Stimulated activated CD4-positive, alpha-beta T cell treated with anti-CD3 and anti-CD28 coated beads, Interleukin-1b, Interleukin-23, amount 100 ng/mL, for 1 hour (primary cell): Measurements from ENCODE around the gene RNF223.

ENCODE experiments used
- DNase-seq, 2 donors: peaks; one replicate each; pipeline ENCODE4 v3.0.0-alpha.2; 2020; ENCODE audit warnings: low read depth in 2 of 2

Gene RNF223

GRCh38 chr1:1073743-1074587 lies at the start of gene RNF223:
TSS of gene RNF223 (minus strand) at chr1:1074306. CDS start at chr1:1072566, 1,740 bp downstream.
- no peak for DNase-seq

DNA sequence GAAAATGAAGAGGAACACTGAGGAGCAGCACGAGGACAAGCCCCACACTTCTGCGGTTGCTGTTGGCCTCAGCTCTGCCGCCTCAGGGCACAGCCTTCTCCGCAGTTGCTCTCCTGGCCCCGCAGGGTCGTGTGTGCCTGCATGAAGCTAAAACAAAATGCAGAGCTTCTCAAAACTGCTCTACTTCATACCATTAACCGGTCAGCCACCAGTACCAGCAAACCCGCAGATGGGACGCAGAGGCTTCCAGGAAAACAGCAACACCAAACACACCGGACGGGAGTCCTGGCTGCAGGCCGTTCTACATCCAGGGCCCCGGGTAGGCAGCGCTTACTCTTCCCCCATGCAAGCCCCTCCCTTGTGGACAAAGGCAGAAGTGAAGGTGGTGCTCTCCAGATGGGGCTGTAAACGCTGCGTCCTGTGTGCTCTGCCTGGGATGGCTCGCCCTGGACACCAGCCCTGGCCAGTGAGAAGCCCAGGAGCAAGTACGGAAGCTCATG lies 48.9 kb upstream of the RNF223 start:
- DNase-seq = no peak

DNA sequence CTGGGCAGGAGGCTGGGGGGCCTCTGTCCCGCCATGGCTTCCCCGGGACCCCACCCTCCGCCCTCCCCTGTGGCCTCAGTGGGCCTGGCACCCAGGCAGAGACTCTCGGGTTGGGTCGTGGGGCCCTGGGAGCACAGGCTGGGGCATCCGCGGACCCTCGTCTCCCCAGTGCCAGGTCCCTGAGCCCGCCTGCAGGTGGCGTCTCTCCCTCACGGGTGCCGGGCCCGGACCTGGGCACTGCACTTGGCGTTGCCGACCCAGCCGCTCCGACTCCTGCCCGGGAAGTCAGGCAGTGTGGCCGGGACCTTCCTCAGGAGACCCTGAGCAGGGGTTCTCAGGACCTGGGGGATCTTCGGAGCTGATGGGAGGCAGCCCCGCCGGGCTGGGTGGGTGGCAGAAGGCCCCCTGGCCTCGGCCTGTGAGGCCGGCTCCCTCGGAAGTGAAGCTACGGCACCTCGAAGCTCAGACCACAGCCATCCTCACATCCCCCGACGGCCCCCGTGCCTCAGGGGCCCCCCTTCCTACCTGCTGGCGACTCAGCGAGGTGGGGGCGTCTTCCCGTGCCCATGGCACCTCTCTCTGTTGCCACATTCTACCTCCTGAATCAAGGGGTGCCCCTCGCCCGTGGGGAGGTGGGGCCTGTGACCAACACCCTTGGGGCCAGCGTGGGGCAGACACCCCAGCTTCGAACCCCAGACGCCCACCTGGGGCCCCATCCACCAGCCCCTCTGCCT lies 48.1 kb upstream of the RNF223 start:
- peak; percentile 69 to 75 for DNase-seq

- no peak for DNase-seq
These were observed 47.5 kb upstream of the RNF223 start for GRCh38 chr1:1121611-1122077.

GRCh38 chr1:1120866-1121591 lies 46.9 kb upstream of the RNF223 start:
- no peak for DNase-seq

- DNase-seq = no peak
These were observed 46.0 kb upstream of the RNF223 start for GRCh38 chr1:1120096-1120495.

DNA sequence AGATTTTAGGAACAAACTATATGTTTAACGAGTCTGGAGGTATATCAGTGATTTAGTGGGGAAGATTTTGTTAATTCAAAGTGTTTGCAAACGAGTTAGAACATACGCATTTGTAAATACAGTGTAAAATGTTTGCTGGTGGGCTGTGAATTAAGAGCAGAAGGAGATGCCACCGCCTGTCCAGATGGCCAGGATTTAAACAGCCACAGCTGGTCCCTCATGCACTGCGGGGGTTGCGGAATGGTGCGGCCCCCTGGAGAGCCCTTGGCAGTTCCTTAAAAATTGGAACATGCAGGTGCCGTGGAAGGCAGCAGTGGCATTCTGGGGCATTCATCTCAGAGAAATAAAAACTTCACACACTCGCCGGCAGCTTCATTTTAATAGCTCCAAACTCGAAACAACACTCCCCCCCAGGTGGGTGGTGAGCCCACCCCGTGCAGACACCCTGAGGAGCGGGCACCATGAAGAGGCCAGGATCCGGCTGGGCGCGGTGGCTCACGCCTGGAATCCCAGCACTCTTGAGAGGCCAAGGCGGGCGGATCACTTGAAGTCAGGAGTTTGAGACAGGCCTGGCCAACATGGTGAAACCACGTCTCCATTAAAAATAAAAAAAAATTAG lies 45.3 kb upstream of the RNF223 start:
- DNase-seq = no peak

- no peak for DNase-seq
These were observed 44.7 kb upstream of the RNF223 start for GRCh38 chr1:1118876-1119220.

DNA sequence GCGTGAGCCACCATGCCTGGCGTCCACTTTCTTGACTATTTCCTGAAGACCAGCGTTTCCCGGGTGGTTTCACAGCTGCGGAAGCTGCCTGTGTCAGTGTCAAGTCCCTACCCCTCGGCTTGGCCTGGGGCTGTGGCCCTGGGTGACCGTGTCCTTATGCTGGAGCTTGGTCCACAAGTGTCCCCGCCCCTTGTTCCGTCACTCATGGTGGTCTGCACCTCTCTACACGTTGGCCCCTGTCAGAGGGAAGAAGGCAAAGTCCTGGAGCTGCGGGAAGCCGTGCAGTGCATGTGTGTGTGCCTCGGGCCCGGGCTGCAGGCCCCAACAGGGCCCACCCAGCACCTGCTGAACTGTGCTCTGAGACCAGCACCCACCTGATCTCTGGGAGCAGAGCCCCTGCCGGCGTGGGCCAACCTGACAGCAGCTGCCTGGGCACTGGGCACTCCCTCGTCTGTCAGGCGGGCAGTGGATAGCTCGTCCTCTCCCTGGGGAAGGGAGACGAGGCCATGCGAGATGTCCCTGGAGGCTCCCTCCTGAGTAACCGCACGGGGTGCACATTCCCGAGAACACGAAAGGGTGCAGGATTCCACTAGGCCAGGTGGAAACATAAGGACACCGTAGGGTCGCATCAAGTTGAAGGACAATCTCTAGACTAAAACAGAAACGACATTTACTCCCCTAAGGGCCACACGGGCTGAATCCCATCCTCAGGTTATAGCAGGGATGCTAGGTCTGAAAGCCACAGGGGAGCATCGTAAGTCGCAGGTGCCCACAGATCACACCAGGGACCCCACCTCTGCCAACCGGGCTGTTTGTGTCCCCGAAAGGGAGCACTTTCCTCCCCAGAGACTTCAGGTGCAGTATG lies 44.1 kb upstream of the RNF223 start:
- no peak for DNase-seq

DNA sequence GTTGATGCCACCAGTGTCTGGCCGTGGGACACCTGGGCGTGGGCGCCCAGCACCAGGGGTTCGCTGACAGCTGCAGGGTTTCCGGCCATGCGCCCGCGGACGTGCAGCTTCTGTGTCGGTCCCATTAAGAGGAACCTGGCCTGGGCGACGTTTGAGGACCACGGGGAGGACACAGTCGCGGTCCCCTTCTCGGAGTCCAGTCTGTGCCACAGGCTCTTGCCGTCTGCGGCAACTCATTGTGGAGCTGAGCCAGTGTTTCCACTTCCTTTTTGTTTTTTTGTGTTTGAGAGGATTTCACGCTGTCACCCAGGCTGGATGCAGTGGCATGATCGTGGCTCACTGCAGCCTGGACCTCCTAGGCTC lies 43.3 kb upstream of the RNF223 start:
- no peak for DNase-seq

DNA sequence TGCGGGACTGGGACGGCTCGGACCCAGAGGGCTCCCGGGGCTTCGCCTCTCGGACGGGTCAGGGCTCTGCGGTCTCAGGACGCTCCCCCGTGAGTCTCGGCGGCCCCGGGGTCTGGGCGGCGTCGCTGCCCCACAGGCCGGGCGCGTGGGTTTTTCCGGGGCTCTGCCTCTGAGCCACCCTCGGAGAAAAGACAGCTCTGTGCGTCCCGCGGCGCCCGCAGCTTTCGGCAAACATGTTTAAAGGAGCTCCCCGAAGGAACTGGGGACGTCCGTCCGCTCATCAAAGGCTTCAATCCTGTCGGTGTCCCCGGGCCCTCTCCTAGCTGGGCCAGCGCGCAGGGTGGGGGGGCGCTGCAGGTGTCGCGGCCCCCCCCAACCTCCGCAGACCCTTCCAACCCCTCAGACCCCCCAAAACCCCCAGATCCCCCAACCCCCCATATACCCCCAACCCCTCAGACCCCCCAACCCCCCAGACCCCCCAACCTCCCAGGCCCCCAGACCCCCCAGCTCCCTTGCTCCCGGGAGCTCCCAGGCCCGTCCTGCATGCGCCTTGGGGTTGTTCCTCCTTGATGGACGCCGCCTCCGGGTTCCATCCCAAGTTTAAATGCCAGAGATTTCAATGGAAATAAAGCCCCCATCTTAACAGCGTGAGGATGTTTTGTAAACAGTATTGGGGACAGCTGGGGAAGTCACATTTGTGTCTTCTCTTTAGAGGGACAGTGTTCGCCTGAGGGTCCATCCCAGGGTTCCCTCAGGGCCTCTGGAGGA lies 42.8 kb upstream of the RNF223 start:
- DNase-seq = no peak

GRCh38 chr1:1115786-1116700 lies 41.9 kb upstream of the RNF223 start, which contains the start of gene C1orf159:
TSS of gene C1orf159 (minus strand) at chr1:1116089. CDS start at chr1:1091543, 24,546 bp downstream.
- peak; percentile 97 for DNase-seq

- no peak for DNase-seq
These were observed 41.2 kb upstream of the RNF223 start for GRCh38 chr1:1115136-1115785.

GRCh38 chr1:1114431-1114830 lies 40.3 kb upstream of the RNF223 start:
- DNase-seq = no peak

- DNase-seq = no peak
These were observed 38.3 kb upstream of the RNF223 start for GRCh38 chr1:1112237-1112985.

GRCh38 chr1:1111516-1112236 lies 37.6 kb upstream of the RNF223 start:
- no peak for DNase-seq

DNA sequence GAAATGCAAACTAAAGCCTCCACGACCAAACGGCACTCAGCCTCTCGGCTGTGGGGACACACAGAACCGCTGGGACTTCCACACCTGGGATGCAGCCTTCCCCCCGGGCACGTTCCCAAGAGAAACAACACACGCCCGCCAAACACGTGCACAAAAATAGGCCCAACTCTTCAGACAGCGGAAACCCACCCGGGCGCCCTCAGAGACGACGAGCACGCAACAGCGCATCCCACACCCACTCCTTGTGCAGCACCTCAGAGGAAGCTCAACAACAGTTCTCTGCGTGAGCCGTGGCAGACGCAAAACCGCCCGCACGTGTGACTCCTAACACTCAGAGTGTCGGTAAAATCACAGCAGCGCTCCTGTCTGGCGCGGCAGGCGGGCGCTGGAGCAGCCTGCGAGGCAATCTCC lies 36.5 kb upstream of the RNF223 start:
- DNase-seq = no peak
